HepG2 (cell line): ENCODE results near the gene ECHS1. TPM values are rescaled to one million over a fixed set of nuclear protein-coding genes. Genes with fewer than 3 reads are reported as not detected.
A peak's percentile ranks its signal among the peaks of the same experiment; 100 is the strongest.

ENCODE experiments used
- AGO1 ChIP-seq: fragments of 200-400 bp; formaldehyde crosslinking; IDR thresholded peaks from 2 replicates; pipeline ENCODE4 v1.6.1; 2017; ENCODE audit warnings: mild to moderate bottlenecking, low read depth, low read length, moderate library complexity; ENCODE audit not compliant: poor library complexity, severe bottlenecking
- AGO2 ChIP-seq: fragments of 200-400 bp; formaldehyde crosslinking; optimal IDR thresholded peaks from 2 replicates; pipeline ENCODE3; 2017; ENCODE audit warnings: mild to moderate bottlenecking, low read depth, low read length, moderate library complexity
- AKAP8 ChIP-seq: sonication (generic); formaldehyde crosslinking; IDR thresholded peaks from 2 replicates; pipeline ENCODE4 v1.5.1; 2020; ENCODE audit warnings: mild to moderate bottlenecking, missing genetic modification reagents
- ATF7 ChIP-seq, 2 experiments: fragments of 450-650 bp in 1 of 2; sonication (generic) in 1 of 2; formaldehyde crosslinking in 1 of 2; IDR thresholded peaks; 2 replicates each; pipeline versions ENCODE4 v1.4.0 to v1.6.1; 2016 to 2020; ENCODE audit warnings: antibody characterized with exemption in 1 of 2, mild to moderate bottlenecking in 1 of 2, missing genetic modification reagents in 1 of 2
- DNMT1 ChIP-seq: sonication (generic); formaldehyde crosslinking; IDR thresholded peaks from 2 replicates; pipeline ENCODE4 v1.5.1; 2020; ENCODE audit warnings: mild to moderate bottlenecking, missing genetic modification reagents
- ESRRA ChIP-seq: sonication (generic); formaldehyde crosslinking; IDR thresholded peaks from 2 replicates; pipeline ENCODE4 v1.5.1; 2020; ENCODE audit warnings: mild to moderate bottlenecking, low read depth, missing genetic modification reagents
- GFI1 ChIP-seq: sonication (generic); formaldehyde crosslinking; IDR thresholded peaks from 2 replicates; pipeline ENCODE4 v1.5.0; 2020; ENCODE audit warnings: missing genetic modification reagents, mild to moderate bottlenecking, borderline replicate concordance
- HHEX ChIP-seq: IDR thresholded peaks from 2 replicates; pipeline ENCODE4 v1.6.1; 2016; ENCODE audit warnings: control low read depth
- KMT2B ChIP-seq: IDR thresholded peaks from 2 replicates; pipeline ENCODE4 v1.6.1; 2016; ENCODE audit warnings: missing genetic modification reagents, missing compliant biosample characterization
- MTA1 ChIP-seq: sonication (generic); formaldehyde crosslinking; IDR thresholded peaks from 2 replicates; pipeline ENCODE4 v1.4.0; 2020; ENCODE audit warnings: missing genetic modification reagents, mild to moderate bottlenecking, borderline replicate concordance
- PRMT3 ChIP-seq: sonication (generic); formaldehyde crosslinking; IDR thresholded peaks from 2 replicates; pipeline ENCODE4 v1.8.1; 2022; ENCODE audit warnings: low read depth, mild to moderate bottlenecking, moderate library complexity, missing genetic modification reagents, borderline replicate concordance
- SKIL ChIP-seq: sonication (generic); formaldehyde crosslinking; IDR thresholded peaks from 2 replicates; pipeline ENCODE4 v1.8.0; 2022; ENCODE audit warnings: missing genetic modification reagents, mild to moderate bottlenecking, moderate library complexity, borderline replicate concordance
- SOX13 ChIP-seq, 3 experiments: fragments of 450-650 bp in 1 of 3; sonication (generic) in 1 of 3; formaldehyde crosslinking in 1 of 3; IDR thresholded peaks in 2 of 3; conservative IDR thresholded peaks in 1 of 3; 2 replicates each; pipeline versions ENCODE4 v1.5.0 to v1.6.1; 2016 to 2020; ENCODE audit warnings: antibody characterized with exemption in 1 of 3, mild to moderate bottlenecking in 1 of 3, missing compliant biosample characterization in 1 of 3, missing genetic modification reagents in 1 of 3, moderate library complexity in 1 of 3
- THAP11 ChIP-seq: IDR thresholded peaks from 2 replicates; pipeline ENCODE4 v1.6.1; 2016; ENCODE audit warnings: missing biosample characterization, missing genetic modification reagents
- TMF1 ChIP-seq: sonication (generic); formaldehyde crosslinking; IDR thresholded peaks from 2 replicates; pipeline ENCODE4 v1.8.1; 2022; ENCODE audit warnings: low read depth, missing genetic modification reagents
- ZNF367 ChIP-seq: sonication (generic); formaldehyde crosslinking; IDR thresholded peaks from 2 replicates; pipeline ENCODE4 v1.4.0; 2020; ENCODE audit warnings: missing genetic modification reagents, borderline replicate concordance
- ZNF510 ChIP-seq: sonication (generic); formaldehyde crosslinking; IDR thresholded peaks from 2 replicates; pipeline ENCODE4 v1.4.0; 2020; ENCODE audit warnings: low read depth, mild to moderate bottlenecking, missing genetic modification reagents
- ZNF615 ChIP-seq: sonication (generic); formaldehyde crosslinking; IDR thresholded peaks from 2 replicates; pipeline ENCODE4 v1.5.0; 2020; ENCODE audit warnings: mild to moderate bottlenecking, missing genetic modification reagents, borderline replicate concordance
- polyA plus RNA-seq, 8 experiments: library from polyadenylated mRNA; depleted of rRNA in 3 of 8; stranded (reverse) in 7 of 8; unstranded in 1 of 8; fragments of >200 nt; fragmentation: Illumina TruSeq in 4 of 8; extraction: Trizol in 4 of 8; gene quantifications; 2 replicates each; pipeline versions ENCODE4 v1.2.1 to v1.2.3, GENCODE V29; 2011 to 2016; ENCODE audit warnings: low read depth in 4 of 8, missing spikeins in 1 of 8, mixed read lengths in 1 of 8; ENCODE audit not compliant: insufficient read depth in 1 of 8
- total RNA-seq, 5 experiments: library from RNA; depleted of rRNA; stranded (reverse); fragments of >200 nt; fragmentation: Illumina TruSeq; extraction: Trizol; gene quantifications; 2 replicates each; pipeline ENCODE4 v1.2.3, GENCODE V29; 2016; ENCODE audit warnings: low read depth in 1 of 5
- TF ChIP-seq, protein P1 (sequence below): sonication (generic); formaldehyde crosslinking; IDR thresholded peaks from 2 replicates; pipeline ENCODE4 v1.5.0; 2020; ENCODE audit warnings: mild to moderate bottlenecking, missing genetic modification reagents
- TF ChIP-seq, protein P2 (sequence below): IDR thresholded peaks from 2 replicates; pipeline ENCODE4 v1.6.1; 2012; ENCODE audit warnings: inconsistent platforms
- TF ChIP-seq, protein P3 (sequence below): sonication (generic); formaldehyde crosslinking; IDR thresholded peaks from 2 replicates; pipeline ENCODE4 v1.4.0; 2020; ENCODE audit warnings: low read depth, missing genetic modification reagents

Gene ECHS1
- total and polyA plus RNA-seq, 2 of the 13 experiments (the other 11 are each of a cell fraction or from before 2014, with no cell fraction given) = 32.7 to 195 TPM

GRCh38 chr10:133349577-133350011 is 23.6 kb downstream of the ECHS1 start (continued):
- TF ChIP-seq ZNF510 (CRISPR knock-in tag) (no peak), HHEX (CRISPR knock-in tag) (no peak), SKIL (no peak), AGO1 (peak; percentile 92), AGO2 (peak; percentile 98), PRMT3 (CRISPR knock-in tag) (0 out of 2 replicates have a peak, but pooled peaks have one; percentile 32), GFI1 (CRISPR knock-in tag) (no peak), ZNF367 (CRISPR knock-in tag) (no peak), THAP11 (no peak), TMF1 (CRISPR knock-in tag) (no peak), ESRRA (CRISPR knock-in tag) (no peak), ZNF615 (CRISPR knock-in tag) (no peak), ATF7 (IDR thresholded peaks at IDR 0.05) (no peak), ATF7 (CRISPR knock-in tag; IDR thresholded peaks at IDR 0.05) (0 out of 2 replicates have a peak, but pooled peaks have one; percentile 12), DNMT1 (CRISPR knock-in tag) (peak; percentile 4; the same call in 1 of the 2 replicates), SOX13 (IDR thresholded peaks at IDR 0.05) (no peak), SOX13 (CRISPR knock-in tag; conservative IDR thresholded peaks at IDR 0.05 in 1 of 2, IDR thresholded peaks at IDR 0.05 in 1 of 2) (no peak), KMT2B (no peak), AKAP8 (CRISPR knock-in tag) (peak; percentile 93; the same call in 1 of the 2 replicates), MTA1 (CRISPR knock-in tag) (0 out of 2 replicates have a peak, but pooled peaks have one; percentile 29)
- TF ChIP-seq, protein P1, sequence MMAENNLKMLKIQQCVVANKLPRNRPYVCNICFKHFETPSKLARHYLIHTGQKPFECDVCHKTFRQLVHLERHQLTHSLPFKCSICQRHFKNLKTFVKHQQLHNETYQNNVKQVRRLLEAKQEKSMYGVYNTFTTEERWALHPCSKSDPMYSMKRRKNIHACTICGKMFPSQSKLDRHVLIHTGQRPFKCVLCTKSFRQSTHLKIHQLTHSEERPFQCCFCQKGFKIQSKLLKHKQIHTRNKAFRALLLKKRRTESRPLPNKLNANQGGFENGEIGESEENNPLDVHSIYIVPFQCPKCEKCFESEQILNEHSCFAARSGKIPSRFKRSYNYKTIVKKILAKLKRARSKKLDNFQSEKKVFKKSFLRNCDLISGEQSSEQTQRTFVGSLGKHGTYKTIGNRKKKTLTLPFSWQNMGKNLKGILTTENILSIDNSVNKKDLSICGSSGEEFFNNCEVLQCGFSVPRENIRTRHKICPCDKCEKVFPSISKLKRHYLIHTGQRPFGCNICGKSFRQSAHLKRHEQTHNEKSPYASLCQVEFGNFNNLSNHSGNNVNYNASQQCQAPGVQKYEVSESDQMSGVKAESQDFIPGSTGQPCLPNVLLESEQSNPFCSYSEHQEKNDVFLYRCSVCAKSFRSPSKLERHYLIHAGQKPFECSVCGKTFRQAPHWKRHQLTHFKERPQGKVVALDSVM (CRISPR knock-in tag) = no peak
- TF ChIP-seq, protein P2, sequence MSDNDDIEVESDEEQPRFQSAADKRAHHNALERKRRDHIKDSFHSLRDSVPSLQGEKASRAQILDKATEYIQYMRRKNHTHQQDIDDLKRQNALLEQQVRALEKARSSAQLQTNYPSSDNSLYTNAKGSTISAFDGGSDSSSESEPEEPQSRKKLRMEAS = peak; percentile 38; the same call in 1 of the 2 replicates
- TF ChIP-seq, protein P3, sequence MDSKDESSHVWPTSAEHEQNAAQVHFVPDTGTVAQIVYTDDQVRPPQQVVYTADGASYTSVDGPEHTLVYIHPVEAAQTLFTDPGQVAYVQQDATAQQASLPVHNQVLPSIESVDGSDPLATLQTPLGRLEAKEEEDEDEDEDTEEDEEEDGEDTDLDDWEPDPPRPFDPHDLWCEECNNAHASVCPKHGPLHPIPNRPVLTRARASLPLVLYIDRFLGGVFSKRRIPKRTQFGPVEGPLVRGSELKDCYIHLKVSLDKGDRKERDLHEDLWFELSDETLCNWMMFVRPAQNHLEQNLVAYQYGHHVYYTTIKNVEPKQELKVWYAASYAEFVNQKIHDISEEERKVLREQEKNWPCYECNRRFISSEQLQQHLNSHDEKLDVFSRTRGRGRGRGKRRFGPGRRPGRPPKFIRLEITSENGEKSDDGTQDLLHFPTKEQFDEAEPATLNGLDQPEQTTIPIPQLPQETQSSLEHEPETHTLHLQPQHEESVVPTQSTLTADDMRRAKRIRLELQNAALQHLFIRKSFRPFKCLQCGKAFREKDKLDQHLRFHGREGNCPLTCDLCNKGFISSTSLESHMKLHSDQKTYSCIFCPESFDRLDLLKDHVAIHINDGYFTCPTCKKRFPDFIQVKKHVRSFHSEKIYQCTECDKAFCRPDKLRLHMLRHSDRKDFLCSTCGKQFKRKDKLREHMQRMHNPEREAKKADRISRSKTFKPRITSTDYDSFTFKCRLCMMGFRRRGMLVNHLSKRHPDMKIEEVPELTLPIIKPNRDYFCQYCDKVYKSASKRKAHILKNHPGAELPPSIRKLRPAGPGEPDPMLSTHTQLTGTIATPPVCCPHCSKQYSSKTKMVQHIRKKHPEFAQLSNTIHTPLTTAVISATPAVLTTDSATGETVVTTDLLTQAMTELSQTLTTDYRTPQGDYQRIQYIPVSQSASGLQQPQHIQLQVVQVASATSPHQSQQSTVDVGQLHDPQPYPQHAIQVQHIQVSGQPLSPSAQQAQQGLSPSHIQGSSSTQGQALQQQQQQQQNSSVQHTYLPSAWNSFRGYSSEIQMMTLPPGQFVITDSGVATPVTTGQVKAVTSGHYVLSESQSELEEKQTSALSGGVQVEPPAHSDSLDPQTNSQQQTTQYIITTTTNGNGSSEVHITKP (CRISPR knock-in tag) = no peak
